ENCODE data around the gene SMAD6.

Gene SMAD6

DNA sequence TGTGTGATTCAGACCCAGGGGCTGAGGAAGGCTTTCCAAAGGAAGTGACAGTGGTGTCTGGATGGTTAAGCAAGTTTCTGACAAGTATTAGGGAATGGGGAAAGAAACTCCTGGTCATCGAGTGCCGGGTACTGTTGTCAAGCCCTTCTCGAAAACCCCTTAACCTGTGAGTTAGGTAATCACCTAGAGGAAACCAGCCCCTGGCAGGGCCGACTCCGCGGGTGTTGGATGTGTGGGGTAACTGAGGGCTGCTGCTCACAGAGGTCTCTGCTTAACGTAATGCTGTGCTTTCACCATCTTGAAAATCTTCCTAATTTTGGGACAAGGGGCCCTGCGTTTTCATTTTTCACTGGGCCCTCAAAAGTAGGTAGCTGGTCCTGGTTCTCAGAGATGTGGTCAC lies 67.0 kb downstream of the SMAD6 start:
- Histone ChIP-seq H3K9ac (ENCODE audit: low read depth, low read length, poor library complexity, severe bottlenecking) (no peak overlapping the region), H3K27me3 (ENCODE audit: insufficient read depth, low read length, poor library complexity, severe bottlenecking) (no peaks in the 10 kb centered on the region), H3K4me2 (ENCODE audit: low read depth, low read length, poor library complexity, severe bottlenecking) (no peak overlapping the region), H3K4me3 (ENCODE audit: low read length, poor library complexity, severe bottlenecking) (no peak overlapping the region), H3K79me2 (ENCODE audit: insufficient read depth, low read length) (no peaks in the 10 kb centered on the region), H2AFZ (ENCODE audit: low read length) (no peak overlapping the region), H3K4me1 (ENCODE audit: insufficient read depth, low read length, poor library complexity, severe bottlenecking) (peaks cover 19% of the 10 kb centered on the region), H4K20me1 (ENCODE audit: insufficient read depth, low read length, poor library complexity, severe bottlenecking) (no peaks in the 10 kb centered on the region), H3K36me3 (ENCODE audit: insufficient read depth, low read length) (no peaks in the 10 kb centered on the region), H3F3A (ENCODE audit: low read depth) (no peaks in the 10 kb centered on the region), H3K9me3 (ENCODE audit: insufficient read depth, low read depth, low read length) (no peaks in the 10 kb centered on the region), H3K9me2 (replicated peaks; ENCODE audit: low read depth, low read length) (no peaks in the 10 kb centered on the region)
- no peak for TF ChIP-seq EZH2phosphoT487 (IDR thresholded peaks at IDR 0.05; ENCODE audit: borderline replicate concordance)
- TF ChIP-seq, protein P1, sequence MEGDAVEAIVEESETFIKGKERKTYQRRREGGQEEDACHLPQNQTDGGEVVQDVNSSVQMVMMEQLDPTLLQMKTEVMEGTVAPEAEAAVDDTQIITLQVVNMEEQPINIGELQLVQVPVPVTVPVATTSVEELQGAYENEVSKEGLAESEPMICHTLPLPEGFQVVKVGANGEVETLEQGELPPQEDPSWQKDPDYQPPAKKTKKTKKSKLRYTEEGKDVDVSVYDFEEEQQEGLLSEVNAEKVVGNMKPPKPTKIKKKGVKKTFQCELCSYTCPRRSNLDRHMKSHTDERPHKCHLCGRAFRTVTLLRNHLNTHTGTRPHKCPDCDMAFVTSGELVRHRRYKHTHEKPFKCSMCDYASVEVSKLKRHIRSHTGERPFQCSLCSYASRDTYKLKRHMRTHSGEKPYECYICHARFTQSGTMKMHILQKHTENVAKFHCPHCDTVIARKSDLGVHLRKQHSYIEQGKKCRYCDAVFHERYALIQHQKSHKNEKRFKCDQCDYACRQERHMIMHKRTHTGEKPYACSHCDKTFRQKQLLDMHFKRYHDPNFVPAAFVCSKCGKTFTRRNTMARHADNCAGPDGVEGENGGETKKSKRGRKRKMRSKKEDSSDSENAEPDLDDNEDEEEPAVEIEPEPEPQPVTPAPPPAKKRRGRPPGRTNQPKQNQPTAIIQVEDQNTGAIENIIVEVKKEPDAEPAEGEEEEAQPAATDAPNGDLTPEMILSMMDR (conservative IDR thresholded peaks at IDR 0.05; ENCODE audit: low read length) = no peak

DNA sequence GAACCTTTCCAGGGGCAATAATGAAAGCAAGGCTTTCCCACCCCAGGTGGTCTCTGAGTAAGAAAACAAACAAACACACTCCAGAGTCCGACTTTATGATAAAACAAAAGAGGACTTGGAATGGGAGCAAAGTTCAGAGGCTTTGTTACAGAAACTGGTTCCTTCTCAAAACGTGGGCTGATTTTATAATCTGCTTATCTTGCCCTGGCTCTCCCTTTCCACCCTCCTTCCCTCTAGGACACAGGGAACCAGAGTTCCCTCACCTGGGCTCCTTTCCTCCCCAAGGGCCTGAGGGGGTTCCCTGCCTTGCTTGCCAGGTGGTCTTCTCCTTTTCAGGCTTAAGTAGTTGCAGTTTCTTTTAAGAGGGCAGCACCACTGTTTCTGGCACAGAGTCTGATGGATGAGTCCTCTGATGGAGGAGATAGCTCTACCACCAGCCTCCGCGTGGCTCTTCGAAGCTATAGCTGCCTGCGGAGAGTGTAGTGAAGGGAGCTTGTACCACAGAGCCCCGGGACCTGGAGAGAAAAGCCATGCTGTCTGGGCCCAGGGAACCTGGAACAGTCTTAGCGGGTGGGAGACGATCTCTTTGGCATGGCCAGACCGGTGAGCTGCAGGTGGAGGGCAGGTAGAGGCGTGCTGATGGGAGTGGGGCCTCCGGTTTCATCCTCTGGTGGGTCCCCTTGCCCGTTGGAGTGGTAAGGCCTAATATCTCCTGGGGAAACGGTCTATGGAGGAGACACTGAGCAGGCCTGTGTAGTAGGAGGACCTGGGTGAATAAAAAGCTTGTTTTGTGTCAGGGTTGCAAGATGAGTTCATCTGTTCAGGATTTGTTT lies 68.7 kb downstream of the SMAD6 start:
- Histone ChIP-seq H4K20me1 (ENCODE audit: insufficient read depth, low read length, poor library complexity, severe bottlenecking) (no peaks in the 10 kb centered on the region), H3K9me3 (ENCODE audit: insufficient read depth, low read depth, low read length) (no peaks in the 10 kb centered on the region), H3K36me3 (ENCODE audit: insufficient read depth, low read length) (no peaks in the 10 kb centered on the region), H3K27me3 (ENCODE audit: insufficient read depth, low read length, poor library complexity, severe bottlenecking) (no peaks in the 10 kb centered on the region), H3K9ac (ENCODE audit: low read depth, low read length, poor library complexity, severe bottlenecking) (no peak overlapping the region), H3K79me2 (ENCODE audit: insufficient read depth, low read length) (no peaks in the 10 kb centered on the region), H3K4me1 (ENCODE audit: insufficient read depth, low read length, poor library complexity, severe bottlenecking) (peaks cover 13% of the 10 kb centered on the region), H2AFZ (ENCODE audit: low read length) (no peak overlapping the region), H3K9me2 (replicated peaks; ENCODE audit: low read depth, low read length) (no peaks in the 10 kb centered on the region), H3K4me2 (ENCODE audit: low read depth, low read length, poor library complexity, severe bottlenecking) (no peak overlapping the region), H3F3A (ENCODE audit: low read depth) (no peaks in the 10 kb centered on the region), H3K4me3 (ENCODE audit: low read length, poor library complexity, severe bottlenecking) (no peak overlapping the region)
- TF ChIP-seq EZH2phosphoT487 (IDR thresholded peaks at IDR 0.05; ENCODE audit: borderline replicate concordance) = no peak
- TF ChIP-seq, protein P1 (conservative IDR thresholded peaks at IDR 0.05; ENCODE audit: low read length) = no peak

DNA sequence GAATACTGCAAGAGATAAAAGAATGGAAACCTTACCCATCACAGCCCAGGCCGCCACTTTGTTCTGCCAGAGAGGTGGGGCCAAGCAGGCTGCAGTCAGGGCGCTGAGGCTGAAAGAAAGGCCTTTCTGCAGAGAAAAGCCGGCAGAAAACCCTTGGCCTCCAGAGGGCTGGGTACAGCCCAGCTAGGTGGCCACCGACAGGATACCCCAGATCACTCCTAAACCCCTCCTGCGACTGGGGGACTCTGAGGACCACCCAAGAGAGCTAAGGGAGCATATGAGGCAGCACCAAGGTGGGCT lies 69.3 kb downstream of the SMAD6 start:
- no peak for TF ChIP-seq EZH2phosphoT487 (IDR thresholded peaks at IDR 0.05; ENCODE audit: borderline replicate concordance)
- TF ChIP-seq, protein P1 (conservative IDR thresholded peaks at IDR 0.05; ENCODE audit: low read length) = no peak
- H3K9me2 ChIP-seq (replicated peaks; ENCODE audit: low read depth, low read length) = no peaks in the 10 kb centered on the region
- H2AFZ ChIP-seq (ENCODE audit: low read length) = no peak overlapping the region
- H3F3A ChIP-seq (ENCODE audit: low read depth) = no peaks in the 10 kb centered on the region
- no peaks in the 10 kb centered on the region for H3K27me3 ChIP-seq (ENCODE audit: insufficient read depth, low read length, poor library complexity, severe bottlenecking)
- H3K4me1 ChIP-seq (ENCODE audit: insufficient read depth, low read length, poor library complexity, severe bottlenecking) = peaks cover 8% of the 10 kb centered on the region
- no peak overlapping the region for H3K9ac ChIP-seq (ENCODE audit: low read depth, low read length, poor library complexity, severe bottlenecking)
- H3K36me3 ChIP-seq (ENCODE audit: insufficient read depth, low read length) = no peaks in the 10 kb centered on the region
- no peaks in the 10 kb centered on the region for H3K9me3 ChIP-seq (ENCODE audit: insufficient read depth, low read depth, low read length)
- H3K4me2 ChIP-seq (ENCODE audit: low read depth, low read length, poor library complexity, severe bottlenecking) = no peak overlapping the region
- no peak overlapping the region for H3K4me3 ChIP-seq (ENCODE audit: low read length, poor library complexity, severe bottlenecking)
- no peaks in the 10 kb centered on the region for H4K20me1 ChIP-seq (ENCODE audit: insufficient read depth, low read length, poor library complexity, severe bottlenecking)
- no peaks in the 10 kb centered on the region for H3K79me2 ChIP-seq (ENCODE audit: insufficient read depth, low read length)
